AML-193 (cell line): ENCODE data around the gene ASXL2.

Experiments used
- DNase-seq, 2 experiments: peaks; one replicate each; lab custom pipeline; 2025; lab: John Stamatoyannopoulos, UW

The ASXL2 gene

DNA sequence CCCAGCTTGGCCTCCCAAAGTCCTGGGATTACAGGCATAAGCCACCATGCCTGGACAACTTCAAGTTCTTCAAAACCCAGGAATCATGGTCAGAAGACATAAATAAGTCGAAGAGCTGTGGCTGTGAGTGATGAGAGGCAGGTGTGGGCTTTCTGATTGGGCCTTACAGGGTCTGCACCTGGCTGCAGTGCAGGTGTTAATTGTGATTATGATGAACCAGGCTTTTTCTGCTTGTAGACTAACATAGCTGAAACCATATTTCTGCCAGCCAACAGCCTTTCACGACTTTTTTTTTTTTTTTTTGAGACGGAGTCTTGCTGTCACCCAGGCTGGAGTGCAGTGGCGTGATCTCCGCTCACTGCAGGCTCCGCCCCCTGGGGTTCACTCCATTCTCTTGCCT lies 190.1 kb downstream of the ASXL2 start:
- DNase-seq, result no peak

DNA sequence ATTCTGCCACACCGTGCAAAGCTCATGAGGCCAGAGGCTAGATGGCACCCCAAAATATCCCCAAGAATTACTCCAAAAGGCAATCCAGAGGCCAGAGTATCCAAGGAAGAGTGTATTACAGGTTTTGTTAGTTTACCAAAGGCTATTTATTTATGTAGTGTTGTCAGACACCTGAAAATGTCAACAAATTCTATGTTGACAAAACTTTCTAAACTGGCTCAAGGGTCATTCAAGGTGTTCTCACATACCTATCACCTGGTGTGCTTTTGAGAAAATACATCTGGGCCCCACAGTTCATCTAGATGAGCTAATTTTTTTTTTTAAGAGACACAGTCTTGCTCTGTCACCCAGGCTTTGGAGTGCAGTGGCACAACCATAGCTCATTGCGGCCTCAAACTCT lies 192.5 kb downstream of the ASXL2 start:
- DNase-seq, result no peak

DNA sequence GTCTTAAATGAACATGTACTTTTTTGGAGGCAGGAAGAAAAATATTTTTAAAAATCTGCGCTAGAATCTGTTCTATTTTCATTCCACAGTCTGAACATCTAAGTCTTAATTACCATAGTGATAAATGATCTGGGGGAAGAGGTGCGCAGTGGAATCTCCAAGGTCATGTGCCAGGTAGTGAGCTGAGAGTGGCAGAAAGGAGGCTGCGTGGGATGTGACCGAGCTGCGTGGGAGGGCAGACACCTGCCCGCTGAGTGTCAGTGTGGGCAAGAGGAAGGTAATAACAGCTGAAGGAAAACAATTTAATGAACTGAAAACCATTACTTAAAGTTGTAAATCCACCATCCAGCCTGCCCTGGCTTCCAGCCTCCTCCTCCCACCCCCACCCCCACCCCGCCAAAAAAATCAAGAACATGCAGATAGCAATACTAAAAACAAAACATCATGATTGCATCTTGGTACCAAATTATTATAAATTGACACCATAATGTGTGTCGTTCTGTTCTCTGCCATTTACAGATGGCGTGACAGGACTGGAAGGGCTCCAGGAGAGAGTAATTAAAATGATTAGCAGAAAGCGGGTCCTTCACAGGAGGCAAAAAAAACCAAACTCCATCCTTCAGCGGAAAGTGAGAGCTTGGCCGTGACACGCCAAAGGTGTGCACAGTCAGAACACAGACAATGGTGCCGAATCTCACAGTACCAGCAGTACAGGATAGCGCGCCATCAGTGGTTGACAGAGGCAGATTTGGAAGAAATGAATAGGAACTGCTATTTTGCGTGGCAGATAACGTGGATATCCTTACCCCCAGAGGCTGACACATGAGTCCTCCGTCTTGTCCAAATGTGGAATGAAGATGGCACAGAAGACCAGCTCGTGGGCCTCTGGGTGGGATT lies 193.5 kb downstream of the ASXL2 start:
- DNase-seq, result no peak
